Neuronal stem cell (in vitro differentiated cells): ENCODE measurements around the gene PPIL6.

ENCODE experiments used
- DNase-seq: peaks from one replicate; pipeline ENCODE4 v3.0.0-alpha.2; 2013; ENCODE audit warnings: low spot score
- H2AFZ ChIP-seq: one replicate; pipeline ENCODE4 v1.6.1; 2013; ENCODE audit warnings: mild to moderate bottlenecking, low read length, inconsistent platforms
- H2AK5ac ChIP-seq: 2 replicates; pipeline ENCODE4 v1.6.1; 2013; ENCODE audit warnings: low read depth, mild to moderate bottlenecking, inconsistent platforms, low read length, moderate library complexity, mixed read lengths
- H2BK120ac ChIP-seq: 2 replicates; pipeline ENCODE4 v1.6.1; 2013; ENCODE audit warnings: low read depth, mild to moderate bottlenecking, inconsistent platforms, low read length, moderate library complexity, mixed read lengths
- H2BK12ac ChIP-seq: one replicate; pipeline ENCODE4 v1.6.1; 2013; ENCODE audit warnings: low read length, inconsistent platforms
- H2BK15ac ChIP-seq: 2 replicates; pipeline ENCODE4 v1.6.1; 2013; ENCODE audit warnings: mild to moderate bottlenecking, low read length, inconsistent platforms, mixed read lengths
- H2BK5ac ChIP-seq: one replicate; pipeline ENCODE4 v1.6.1; 2013; ENCODE audit warnings: inconsistent platforms, mild to moderate bottlenecking, low read length, moderate library complexity
- H3K14ac ChIP-seq: one replicate; pipeline ENCODE4 v1.6.1; 2013; ENCODE audit warnings: low read length, inconsistent platforms
- H3K18ac ChIP-seq: 2 replicates; pipeline ENCODE4 v1.6.1; 2013; ENCODE audit warnings: low read length, inconsistent platforms
- H3K23ac ChIP-seq: 2 replicates; pipeline ENCODE4 v1.6.1; 2013; ENCODE audit warnings: low read depth, mild to moderate bottlenecking, mixed read lengths, low read length, inconsistent platforms; ENCODE audit not compliant: poor library complexity
- H3K27ac ChIP-seq: replicated peaks from 3 replicates; pipeline ENCODE4 v1.5.1; 2013; ENCODE audit warnings: low read length, inconsistent platforms
- H3K27me3 ChIP-seq, 3 experiments: 2 replicates each; pipeline ENCODE4 v1.6.1; 2013; ENCODE audit warnings: low read length in 3 of 3, mild to moderate bottlenecking in 2 of 3, inconsistent platforms in 1 of 3, low read depth in 1 of 3, mixed read lengths in 1 of 3, moderate library complexity in 1 of 3; ENCODE audit not compliant: control insufficient read depth in 3 of 3, insufficient read depth in 3 of 3
- H3K36me3 ChIP-seq, 2 donors: replicated peaks in 1 of 2; 2 replicates each; pipeline ENCODE4 v1.6.1; 2013; ENCODE audit warnings: low read length in 2 of 2; ENCODE audit not compliant: control insufficient read depth in 2 of 2, insufficient read depth in 2 of 2
- H3K4ac ChIP-seq: 2 replicates; pipeline ENCODE4 v1.6.1; 2013; ENCODE audit warnings: inconsistent platforms, mild to moderate bottlenecking, low read length, moderate library complexity
- H3K4me1 ChIP-seq, 2 donors: 1 replicate in 1 of 2; 2 replicates in 1 of 2; pipeline ENCODE4 v1.6.1; 2013; ENCODE audit warnings: low read length in 2 of 2, low read depth in 1 of 2; ENCODE audit not compliant: control insufficient read depth in 2 of 2, insufficient read depth in 1 of 2
- H3K4me2 ChIP-seq: one replicate; pipeline ENCODE4 v1.6.1; 2013; ENCODE audit warnings: mild to moderate bottlenecking, low read length, inconsistent platforms; ENCODE audit not compliant: insufficient read depth, poor library complexity, severe bottlenecking
- H3K4me3 ChIP-seq, 2 donors: 2 replicates each; pipeline ENCODE4 v1.5.1; 2013; ENCODE audit warnings: low read length in 2 of 2, mild to moderate bottlenecking in 2 of 2, inconsistent platforms in 1 of 2, moderate library complexity in 1 of 2
- H3K79me1 ChIP-seq: one replicate; pipeline ENCODE4 v1.6.1; 2013; ENCODE audit warnings: low read depth, mild to moderate bottlenecking, inconsistent platforms, low read length, moderate library complexity
- H3K9ac ChIP-seq: one replicate; pipeline ENCODE4 v1.6.1; 2013; ENCODE audit warnings: mild to moderate bottlenecking, low read depth, low read length, inconsistent platforms; ENCODE audit not compliant: poor library complexity
- H3K9me3 ChIP-seq, 2 donors: replicated peaks in 1 of 2; 2 replicates each; pipeline versions ENCODE3 to v1.6.1; 2013; ENCODE audit warnings: low read length in 2 of 2, mild to moderate bottlenecking in 2 of 2, inconsistent platforms in 1 of 2, low read depth in 1 of 2, mixed read lengths in 1 of 2, moderate library complexity in 1 of 2; ENCODE audit not compliant: control insufficient read depth in 2 of 2, insufficient read depth in 1 of 2
- H4K8ac ChIP-seq: one replicate; pipeline ENCODE4 v1.6.1; 2013; ENCODE audit warnings: low read depth, mild to moderate bottlenecking, inconsistent platforms, low read length, moderate library complexity
- H4K91ac ChIP-seq: one replicate; pipeline ENCODE4 v1.6.1; 2013; ENCODE audit warnings: low read length, low read depth, mild to moderate bottlenecking, inconsistent platforms; ENCODE audit not compliant: poor library complexity
- WGBS, 2 donors: extraction: QIAGEN DNeasy Blood & Tissue Kit; methylation state at CpG; one replicate each; pipeline ENCODE4 v1.1.7; 2013; ENCODE audit warnings: missing lambda C conversion rate in 2 of 2, mixed read lengths in 1 of 2; ENCODE audit not compliant: insufficient read length in 2 of 2, insufficient replicate concordance in 1 of 2; ENCODE audit errors: extremely low coverage in 2 of 2; 5-methylcytosine and 5-hydroxymethylcytosine counted together

The PPIL6 gene

DNA sequence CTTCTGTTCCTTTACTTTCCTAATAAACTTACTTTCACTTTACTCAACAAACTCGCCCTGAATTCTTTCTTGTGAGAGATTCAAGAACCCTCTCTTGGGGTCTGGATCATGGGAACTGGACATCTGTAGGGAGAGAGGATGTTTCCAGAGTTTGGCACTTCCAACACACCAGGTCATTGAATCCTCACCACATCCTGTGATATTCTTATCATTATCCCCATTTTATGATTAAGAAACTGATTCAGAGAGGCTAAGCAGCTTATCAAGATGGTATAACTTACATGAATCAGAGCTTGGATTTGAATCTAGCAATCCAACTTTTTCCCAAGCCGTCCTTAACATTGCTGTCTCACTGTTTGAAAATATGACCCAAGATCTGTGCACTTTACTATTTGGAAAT is 15.5 kb downstream of the PPIL6 start:
- no peak overlapping the region for H4K8ac ChIP-seq
- no peak overlapping the region for H3K23ac ChIP-seq
- no peak overlapping the region for H2BK5ac ChIP-seq
- no peak overlapping the region for H2BK12ac ChIP-seq
- H2BK120ac ChIP-seq = no peak overlapping the region
- H3K9ac ChIP-seq = no peak overlapping the region
- no peak overlapping the region for H2AK5ac ChIP-seq
- H3K4me1 ChIP-seq = peaks cover 0 to 3% of the 10 kb centered on the region in 2 donors
- H3K9me3 ChIP-seq = no peaks in the 10 kb centered on the region
- no peak overlapping the region for H3K27ac ChIP-seq
- no peak overlapping the region for H4K91ac ChIP-seq
- no peak overlapping the region for H3K14ac ChIP-seq
- WGBS, 2 donors = no CpG with 5 or more reads among the region's 2 CpGs
- H3K4ac ChIP-seq = no peak overlapping the region
- no peak for DNase-seq
- H3K36me3 ChIP-seq = no peaks in the 10 kb centered on the region
- no peak overlapping the region for H3K4me2 ChIP-seq
- H3K18ac ChIP-seq = no peak overlapping the region
- no peaks in the 10 kb centered on the region for H3K27me3 ChIP-seq
- H2AFZ ChIP-seq = no peak overlapping the region
- H3K79me1 ChIP-seq = no peaks in the 10 kb centered on the region
- H3K4me3 ChIP-seq = no peak overlapping the region
- H2BK15ac ChIP-seq = no peak overlapping the region

DNA sequence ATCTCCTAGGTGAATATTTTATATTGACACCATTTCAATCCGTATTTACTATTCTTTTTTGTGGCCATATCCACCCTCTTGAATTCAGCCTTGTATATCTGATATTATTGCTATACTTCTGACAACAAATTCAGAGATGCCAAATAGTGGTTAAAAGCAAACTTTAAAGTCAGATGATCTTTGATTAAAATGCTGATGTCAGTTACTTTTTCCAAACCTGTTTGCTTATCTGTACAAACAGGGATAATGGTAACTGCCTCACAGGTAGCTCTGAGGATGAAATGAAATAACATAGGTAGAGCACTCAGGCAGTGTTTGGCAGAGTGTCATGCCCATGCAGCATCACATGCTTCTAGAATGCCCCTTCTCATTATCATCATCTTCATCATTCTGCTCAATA is 19.2 kb downstream of the PPIL6 start:
- no CpG with 5 or more reads among the region's 1 CpG for WGBS, 2 donors
- no peak for DNase-seq
- H3K14ac ChIP-seq = no peak overlapping the region
- H3K23ac ChIP-seq = no peak overlapping the region
- no peak overlapping the region for H2BK120ac ChIP-seq
- no peak overlapping the region for H3K4me3 ChIP-seq
- no peak overlapping the region for H2BK12ac ChIP-seq
- no peak overlapping the region for H3K4ac ChIP-seq
- H2AFZ ChIP-seq = no peak overlapping the region
- H3K9ac ChIP-seq = no peak overlapping the region
- no peak overlapping the region for H3K18ac ChIP-seq
- no peaks in the 10 kb centered on the region for H3K36me3 ChIP-seq
- H2BK5ac ChIP-seq = no peak overlapping the region
- no peak overlapping the region for H3K4me2 ChIP-seq
- no peak overlapping the region for H4K91ac ChIP-seq
- no peaks in the 10 kb centered on the region for H3K79me1 ChIP-seq
- no peak overlapping the region for H2BK15ac ChIP-seq
- no peak overlapping the region for H3K27ac ChIP-seq
- H3K27me3 ChIP-seq = no peaks in the 10 kb centered on the region
- H4K8ac ChIP-seq = no peak overlapping the region
- no peak overlapping the region for H2AK5ac ChIP-seq
- H3K4me1 ChIP-seq = peaks cover 0 to 3% of the 10 kb centered on the region in 2 donors
- H3K9me3 ChIP-seq = no peaks in the 10 kb centered on the region

DNA sequence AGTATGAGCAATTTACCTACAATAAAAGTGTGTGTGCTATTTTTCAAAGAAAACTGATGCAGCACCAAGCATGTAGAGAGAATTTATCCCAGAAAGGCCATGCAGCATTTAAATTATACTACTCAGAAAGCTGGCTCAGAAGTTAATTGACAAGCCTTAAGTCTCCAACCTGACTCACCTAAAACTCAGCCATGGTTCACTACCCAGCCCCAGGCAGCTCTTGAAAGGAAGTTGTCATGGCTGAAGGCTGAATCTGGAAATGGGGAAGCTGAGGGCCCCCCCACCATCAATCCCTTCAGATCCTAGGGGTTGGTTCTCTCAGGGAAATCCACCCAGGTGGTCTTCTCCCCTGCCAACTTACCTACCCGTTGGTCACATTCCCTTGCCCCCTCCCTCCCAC is 19.7 kb downstream of the PPIL6 start:
- Histone ChIP-seq H3K4me3 (no peak overlapping the region), H2BK5ac (no peak overlapping the region), H3K9ac (no peak overlapping the region), H3K4me2 (no peak overlapping the region), H3K27ac (no peak overlapping the region), H2AFZ (no peak overlapping the region), H3K36me3 (no peaks in the 10 kb centered on the region), H3K23ac (no peak overlapping the region), H2BK15ac (no peak overlapping the region), H3K79me1 (no peaks in the 10 kb centered on the region), H3K4me1 (peaks cover 0 to 3% of the 10 kb centered on the region in 2 donors), H4K8ac (no peak overlapping the region), H3K27me3 (no peaks in the 10 kb centered on the region), H4K91ac (no peak overlapping the region), H3K18ac (no peak overlapping the region), H2AK5ac (no peak overlapping the region), H2BK12ac (no peak overlapping the region), H2BK120ac (no peak overlapping the region), H3K14ac (no peak overlapping the region), H3K9me3 (no peaks in the 10 kb centered on the region), H3K4ac (no peak overlapping the region)
- DNase-seq = no peak
- no CpG with 5 or more reads among the region's 1 CpG for WGBS, 2 donors

DNA sequence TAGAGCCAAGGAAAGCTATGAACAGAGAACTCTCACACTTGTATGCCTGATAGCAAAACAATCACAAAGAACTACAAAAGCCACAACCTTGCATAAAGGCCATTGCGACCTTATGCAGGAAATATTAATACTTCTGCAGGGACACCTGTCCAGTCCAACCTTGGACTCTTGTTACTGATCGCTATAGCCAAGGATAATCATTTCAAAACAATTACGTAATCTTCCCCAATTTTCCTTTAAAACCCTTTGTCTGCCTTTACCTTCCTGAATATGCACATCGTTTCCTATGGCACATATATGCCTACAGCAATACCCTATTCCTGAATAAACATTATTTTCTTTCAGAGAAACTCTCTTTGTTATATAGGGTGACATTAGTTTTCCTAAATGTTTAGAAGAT is 22.8 kb downstream of the PPIL6 start:
- Histone ChIP-seq H2AK5ac (no peak overlapping the region), H4K91ac (no peak overlapping the region), H3K79me1 (no peaks in the 10 kb centered on the region), H3K27ac (no peak overlapping the region), H3K9me3 (no peaks in the 10 kb centered on the region), H3K27me3 (no peaks in the 10 kb centered on the region), H3K18ac (no peak overlapping the region), H3K36me3 (no peaks in the 10 kb centered on the region), H4K8ac (no peak overlapping the region), H2BK15ac (no peak overlapping the region), H3K9ac (no peak overlapping the region), H2BK5ac (no peak overlapping the region), H3K4me1 (no peaks in the 10 kb centered on the region), H3K14ac (no peak overlapping the region), H3K4me3 (no peak overlapping the region), H2BK120ac (no peak overlapping the region), H3K4me2 (no peak overlapping the region), H3K23ac (no peak overlapping the region), H3K4ac (no peak overlapping the region), H2BK12ac (no peak overlapping the region), H2AFZ (no peak overlapping the region)
- no CpG with 5 or more reads among the region's 4 CpGs for WGBS, 2 donors
- no peak for DNase-seq
